Hematopoietic multipotent progenitor cell treated with erythropoietin and hydrocortisone succinate and interleukin-3 and kit ligand, for 4 days (in vitro differentiated cells): ENCODE measurements around the gene KRTAP10-9.
A peak's percentile ranks its signal among the peaks of the same experiment; 100 is the strongest.
"Not testable (repeated sequence)": the region's sequence is repeated elsewhere in the genome, so short reads cannot be mapped to it uniquely, and the experiment has no call there.

ENCODE experiments used
- DNase-seq: peaks from one replicate; pipeline ENCODE4 v3.0.0-alpha.2; 2015

KRTAP10-9 gene

DNA sequence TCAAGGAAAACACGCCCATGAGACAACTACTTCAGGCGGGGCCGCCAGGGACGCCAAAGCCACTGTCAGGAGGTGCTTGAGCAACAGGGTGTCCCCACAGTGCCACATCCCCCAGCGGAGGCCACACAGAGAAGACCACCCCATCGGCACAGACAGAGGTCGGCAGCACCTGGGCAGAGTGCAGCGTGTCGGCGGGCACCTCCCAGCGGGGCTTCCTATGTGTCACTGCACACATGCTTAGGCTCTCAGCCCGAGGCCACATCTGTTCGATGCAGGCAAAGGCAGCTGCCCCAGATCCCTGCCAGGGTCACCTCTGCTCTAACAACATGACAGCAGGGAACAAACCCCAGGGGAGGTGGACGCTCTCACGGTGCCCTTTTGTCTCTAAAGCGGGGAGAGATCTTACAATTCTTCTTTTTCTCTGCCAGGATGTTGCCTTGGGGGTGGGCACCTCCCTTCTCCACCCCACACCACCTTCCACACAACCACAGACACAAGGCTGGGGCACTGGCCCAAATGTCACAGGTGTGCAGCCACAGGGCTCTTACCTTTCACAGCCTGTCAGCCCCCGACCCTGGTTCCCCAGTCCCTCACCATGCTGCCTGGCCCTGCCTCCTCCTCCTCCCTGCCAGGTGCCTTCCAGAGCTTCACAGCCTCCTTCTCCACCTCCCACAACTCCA is 10.8 kb upstream of the KRTAP10-9 start:
- DNase-seq: no peak

DNA sequence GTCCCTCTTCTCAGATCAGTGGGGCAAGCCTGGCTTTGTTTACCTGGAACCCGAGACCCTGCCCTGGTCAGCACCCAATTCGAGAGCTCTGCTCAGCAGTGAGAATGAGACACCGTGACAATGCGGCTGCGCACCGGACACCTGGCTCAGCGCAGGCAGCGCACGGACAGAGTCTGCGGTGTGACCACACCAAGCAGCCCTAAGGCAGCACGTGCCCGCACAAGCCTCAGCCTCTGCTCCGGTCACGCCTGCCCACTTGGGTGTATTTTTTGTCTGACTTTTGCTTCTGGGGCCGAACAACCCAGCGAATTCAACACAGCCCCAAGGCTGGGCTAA is 10.3 kb upstream of the KRTAP10-9 start:
- DNase-seq: no peak

GRCh38 chr21:44617071-44617501 is 9.8 kb upstream of the KRTAP10-9 start:
- DNase-seq: no peak

- peak; percentile 20 for DNase-seq
Measured at GRCh38 chr21:44618504-44618903, 8.4 kb upstream of the KRTAP10-9 start.

- DNase-seq: no peak
Measured at GRCh38 chr21:44618909-44619308, 8.0 kb upstream of the KRTAP10-9 start.

DNA sequence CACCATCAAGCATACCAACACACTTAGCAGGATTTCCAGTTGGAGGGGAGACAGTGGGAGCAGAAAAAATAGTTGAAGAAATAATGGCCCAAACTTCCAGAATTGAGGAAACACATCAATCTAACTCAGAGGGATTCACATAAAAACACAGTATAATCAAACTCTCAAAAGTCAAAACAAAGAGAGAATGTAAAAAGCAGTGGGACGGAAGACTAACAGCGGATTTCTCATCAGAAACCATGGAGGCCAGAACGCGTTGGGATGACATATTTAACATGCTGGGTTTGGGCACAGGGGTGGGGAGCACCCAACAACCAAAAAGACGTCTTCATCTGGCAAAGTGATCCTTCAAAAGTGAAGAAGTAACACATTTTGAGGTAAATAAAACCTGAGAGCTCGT is 7.0 kb upstream of the KRTAP10-9 start:
- no peak for DNase-seq

DNA sequence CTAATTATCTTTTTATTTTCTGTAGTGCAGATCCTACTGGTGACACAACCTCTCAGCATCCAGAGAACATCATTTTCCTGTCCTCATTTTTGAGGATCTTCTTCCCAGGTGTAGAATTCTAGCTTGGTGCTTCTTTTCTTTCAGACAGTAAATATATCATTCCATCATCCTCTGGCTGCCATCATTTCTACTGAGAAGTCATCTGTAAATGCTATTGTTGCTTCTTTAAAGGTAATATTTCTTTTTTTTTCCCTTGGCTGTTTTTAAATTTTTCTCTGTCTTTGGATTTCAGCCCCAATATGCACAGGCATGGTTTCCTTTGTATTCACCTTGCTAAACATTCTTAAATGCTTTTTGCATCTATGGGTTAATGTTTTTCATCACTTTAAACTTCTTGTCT is 3.3 kb upstream of the KRTAP10-9 start:
- DNase-seq: no peak

DNA sequence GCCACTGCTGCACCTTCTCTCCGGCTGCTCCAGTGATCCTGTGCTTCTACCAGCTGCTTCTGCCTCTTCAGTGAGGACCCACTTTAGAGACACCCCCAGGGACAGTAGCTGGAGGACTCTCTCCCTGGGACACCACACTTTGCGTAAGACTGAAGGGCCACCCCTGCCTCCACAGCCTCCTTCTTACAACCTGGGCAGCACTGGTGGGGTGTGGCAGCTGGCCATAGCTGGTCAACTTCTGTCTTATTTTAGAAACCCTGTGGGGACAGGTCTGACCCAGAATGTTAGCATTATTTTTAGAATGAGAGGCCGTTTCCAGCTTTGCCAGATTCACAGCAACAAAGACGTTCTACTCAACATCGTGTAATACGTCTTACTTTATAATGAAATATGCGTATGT is 1.1 kb upstream of the KRTAP10-9 start:
- no peak for DNase-seq

DNA sequence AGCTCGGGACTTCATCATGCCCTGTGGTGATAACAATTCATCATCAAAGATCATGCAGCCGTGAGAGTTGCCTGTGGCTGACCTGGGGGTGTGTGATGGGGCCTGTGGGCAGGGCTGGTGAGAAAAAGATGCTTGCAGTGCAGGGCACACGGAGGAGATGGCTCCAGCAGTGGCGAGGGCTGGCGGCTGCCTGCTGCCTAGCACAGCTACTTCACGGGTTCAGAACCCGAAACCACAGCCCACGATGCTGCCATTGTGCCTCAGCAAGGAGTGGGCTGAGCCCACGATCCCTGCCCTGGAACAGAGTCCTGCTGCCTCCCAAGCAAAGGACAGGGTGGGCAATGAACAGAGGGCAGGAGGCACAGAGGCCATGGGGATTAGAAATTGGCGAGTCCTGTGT is 631 bp upstream of the KRTAP10-9 start:
- no peak for DNase-seq

GRCh38 chr21:44627181-44627822 is 409 bp downstream of the KRTAP10-9 start:
- not testable (repeated sequence) for DNase-seq

- not testable (repeated sequence) for DNase-seq
Measured at GRCh38 chr21:44627831-44628233, 939 bp downstream of the KRTAP10-9 start.

DNA sequence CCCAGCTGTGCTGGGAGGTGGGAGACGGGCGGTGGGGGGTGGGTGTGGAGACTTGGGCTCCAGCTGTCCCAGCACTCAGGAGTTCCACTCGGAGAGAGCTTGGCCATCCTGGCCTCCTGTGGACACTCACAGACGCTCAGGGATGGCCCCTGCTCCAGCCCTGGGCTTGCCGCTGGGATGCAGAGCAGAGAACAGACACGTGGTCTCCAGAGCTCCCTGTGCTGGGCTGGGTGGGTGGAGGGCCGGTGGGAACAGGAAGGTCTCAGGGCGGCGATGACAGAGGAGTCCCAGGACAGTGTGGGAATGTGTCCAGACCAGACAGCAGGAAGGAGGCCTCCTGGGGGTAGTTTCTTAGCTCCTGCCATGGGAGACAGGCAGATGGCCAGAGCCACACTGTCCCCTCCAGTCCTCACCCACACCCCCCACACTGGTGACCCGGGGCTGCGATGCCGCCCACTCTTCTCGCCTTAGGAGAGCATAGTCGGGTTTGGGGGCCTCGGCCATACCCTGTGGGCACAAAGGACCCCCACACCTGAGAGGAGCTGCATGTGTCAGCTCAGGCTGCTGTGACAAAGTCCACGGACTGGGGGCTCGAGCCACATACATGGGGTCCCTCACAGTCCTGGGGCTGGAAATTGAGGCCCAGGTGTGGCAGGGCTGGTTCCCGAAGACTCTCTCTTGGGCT is 2.0 kb downstream of the KRTAP10-9 start:
- DNase-seq: no peak

- DNase-seq: no peak
Measured at GRCh38 chr21:44630440-44630839, 3.5 kb downstream of the KRTAP10-9 start.

DNA sequence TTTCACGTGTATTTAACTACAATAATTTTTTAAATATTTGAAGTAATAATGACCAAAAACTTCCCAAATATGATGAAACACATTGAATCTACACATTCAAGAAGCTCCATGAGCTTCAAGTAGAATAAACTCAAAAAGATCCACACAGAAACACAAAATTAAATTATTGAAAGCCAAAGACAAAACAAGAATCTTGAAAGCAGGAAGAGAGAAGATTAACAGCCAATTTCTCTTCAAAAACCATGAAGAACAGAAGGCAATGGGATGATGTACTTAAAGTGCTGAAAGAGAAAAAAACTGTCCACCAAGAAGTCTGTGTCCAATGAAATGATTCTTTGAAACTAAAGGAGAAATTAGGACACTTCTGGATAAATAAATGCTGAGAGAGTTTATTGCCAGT is 5.2 kb downstream of the KRTAP10-9 start:
- no peak for DNase-seq

- DNase-seq: no peak
Measured at GRCh38 chr21:44636209-44637017, 9.5 kb downstream of the KRTAP10-9 start.

DNA sequence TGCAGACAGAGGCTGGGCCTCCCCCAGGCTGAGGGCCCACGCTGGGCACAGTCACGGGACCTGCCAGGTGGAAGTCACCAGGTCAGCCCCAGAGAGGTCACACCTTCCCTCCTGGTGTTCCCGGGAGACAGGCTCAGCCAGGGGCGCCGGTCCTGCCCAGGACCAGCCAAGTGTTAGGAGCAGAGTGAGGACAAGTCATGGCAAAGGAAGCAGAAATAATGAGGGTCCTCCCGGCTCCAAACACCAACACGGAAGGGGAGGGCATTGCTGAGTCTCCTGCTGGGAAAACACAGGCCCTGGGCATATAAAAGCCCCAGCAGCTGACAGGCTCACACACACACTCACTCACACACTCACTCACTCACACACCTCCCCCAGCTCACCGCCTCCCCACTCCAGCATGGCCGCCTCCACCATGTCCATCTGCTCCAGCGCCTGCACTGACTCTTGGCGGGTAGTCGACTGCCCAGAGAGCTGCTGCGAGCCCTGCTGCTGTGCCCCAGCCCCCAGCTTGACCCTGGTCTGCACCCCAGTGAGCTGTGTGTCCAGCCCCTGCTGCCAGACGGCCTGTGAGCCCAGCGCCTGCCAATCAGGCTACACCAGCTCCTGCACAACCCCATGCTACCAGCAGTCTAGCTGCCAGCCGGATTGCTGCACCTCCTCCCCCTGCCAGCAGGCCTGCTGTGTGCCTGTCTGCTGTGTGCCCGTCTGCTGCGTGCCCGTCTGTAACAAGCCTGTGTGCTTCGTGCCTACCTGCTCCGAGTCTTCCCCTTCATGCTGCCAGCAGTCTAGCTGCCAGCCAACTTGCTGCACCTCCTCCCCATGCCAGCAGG is 10.3 kb downstream of the KRTAP10-9 start, which contains the start of gene KRTAP10-10:
KRTAP10-10 (plus strand) TSS at position 339 of the 833 bp plus-strand sequence; CDS start at position 401, 62 bp downstream.
- DNase-seq: no peak

GRCh38 chr21:44637851-44638348 is 11.0 kb downstream of the KRTAP10-9 start:
- DNase-seq: not testable (repeated sequence)

GRCh38 chr21:44638506-44639330 is 11.8 kb downstream of the KRTAP10-9 start:
- DNase-seq: not testable (repeated sequence)

DNA sequence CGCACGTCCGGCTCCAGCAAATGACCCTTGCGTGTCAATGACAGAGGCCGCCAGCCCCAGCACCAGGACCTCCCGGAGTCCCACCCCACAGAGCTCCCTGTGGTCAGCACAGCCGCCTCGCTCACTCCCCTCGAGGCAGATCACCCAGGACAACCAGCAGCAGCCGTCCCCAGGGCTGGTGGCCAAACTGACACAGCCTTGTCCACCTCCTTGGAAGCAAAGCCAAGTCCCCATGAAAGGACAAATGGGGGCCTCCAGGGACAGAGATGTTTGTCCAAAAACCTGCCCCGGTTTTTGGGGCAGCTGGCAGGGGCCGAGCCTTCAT is 12.4 kb downstream of the KRTAP10-9 start:
- DNase-seq: no peak

- no peak for DNase-seq
Measured at GRCh38 chr21:44640761-44641160, 13.9 kb downstream of the KRTAP10-9 start.

DNA sequence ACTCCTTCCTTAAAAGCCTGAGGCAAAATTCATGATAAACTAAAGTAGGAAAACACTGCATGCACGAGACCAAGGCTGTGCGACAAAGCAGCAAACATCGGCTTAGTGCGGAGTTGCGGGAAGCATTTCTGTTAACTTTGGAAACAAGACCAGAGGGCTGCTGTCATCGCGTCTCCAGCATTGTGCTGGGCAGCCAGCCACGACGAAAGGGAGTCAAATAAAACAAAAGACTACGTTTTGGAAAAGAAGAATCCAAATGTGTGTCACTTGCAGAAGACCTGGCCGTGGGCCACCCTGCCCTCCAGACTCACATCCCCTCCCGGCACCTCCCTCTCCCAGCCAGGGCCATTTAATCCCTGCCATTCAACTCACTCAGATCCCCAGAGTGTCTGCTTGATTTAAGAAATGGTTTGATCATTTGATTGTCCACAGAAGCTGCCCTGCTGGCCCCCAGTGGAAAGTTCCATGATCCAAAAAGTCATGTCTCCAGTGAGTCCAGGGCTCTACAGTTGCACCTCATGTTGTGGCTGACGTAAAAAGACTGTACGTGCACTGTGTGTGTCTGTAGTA is 16.9 kb downstream of the KRTAP10-9 start:
- no peak for DNase-seq
